Ramos (cell line): ENCODE measurements around the gene POLD3.
"Not testable (repeated sequence)": the region's sequence is repeated elsewhere in the genome, so short reads cannot be mapped to it uniquely, and the experiment has no call there.

ENCODE experiments used
- in situ Hi-C: fragments of 300-500 bp; cut with MboI; formaldehyde crosslinking; loops from one replicate; pipeline ENCODE4 v1.14.3; 2022; ENCODE audit warnings: low sequenced_read_pairs; ENCODE audit not compliant: unreplicated experiment

Gene POLD3

DNA sequence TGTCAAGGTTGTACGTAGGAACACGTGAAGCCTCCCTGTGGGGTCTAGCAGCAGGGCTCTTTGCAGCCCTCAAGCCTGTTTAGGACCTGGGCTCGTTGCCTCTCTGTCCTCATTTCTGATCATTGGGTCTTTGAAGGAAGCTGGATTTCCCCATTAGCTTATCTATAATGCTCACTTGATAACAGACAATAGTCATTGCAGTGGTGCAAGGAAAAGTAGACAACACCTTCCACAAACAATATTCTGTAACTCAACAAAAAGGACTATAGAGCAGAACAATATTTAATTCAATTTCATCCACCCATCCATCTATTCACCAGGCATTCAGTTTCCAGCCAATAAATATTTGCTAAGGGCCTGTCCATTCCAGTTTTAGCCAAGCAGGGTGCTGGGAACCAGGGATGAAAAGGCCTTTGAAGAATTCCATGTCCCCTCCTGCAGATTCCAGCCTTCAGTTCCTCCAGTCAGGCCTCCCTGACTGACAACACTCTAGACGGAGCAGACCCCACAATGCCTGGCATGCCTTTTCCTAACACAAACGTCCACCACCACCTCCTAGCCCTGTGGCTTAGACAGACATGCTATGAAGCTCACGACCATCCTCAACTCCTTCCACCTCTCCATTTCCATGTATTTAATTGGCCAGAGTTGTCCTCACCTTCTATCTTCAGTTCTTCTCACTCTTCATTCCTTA, 12.7 kb upstream of the POLD3 start:
- in situ Hi-C loops, result loop anchor here (10.0 kb wide), 1 partner anchor 125 kb away; no protein-coding TSS in a partner anchor

DNA sequence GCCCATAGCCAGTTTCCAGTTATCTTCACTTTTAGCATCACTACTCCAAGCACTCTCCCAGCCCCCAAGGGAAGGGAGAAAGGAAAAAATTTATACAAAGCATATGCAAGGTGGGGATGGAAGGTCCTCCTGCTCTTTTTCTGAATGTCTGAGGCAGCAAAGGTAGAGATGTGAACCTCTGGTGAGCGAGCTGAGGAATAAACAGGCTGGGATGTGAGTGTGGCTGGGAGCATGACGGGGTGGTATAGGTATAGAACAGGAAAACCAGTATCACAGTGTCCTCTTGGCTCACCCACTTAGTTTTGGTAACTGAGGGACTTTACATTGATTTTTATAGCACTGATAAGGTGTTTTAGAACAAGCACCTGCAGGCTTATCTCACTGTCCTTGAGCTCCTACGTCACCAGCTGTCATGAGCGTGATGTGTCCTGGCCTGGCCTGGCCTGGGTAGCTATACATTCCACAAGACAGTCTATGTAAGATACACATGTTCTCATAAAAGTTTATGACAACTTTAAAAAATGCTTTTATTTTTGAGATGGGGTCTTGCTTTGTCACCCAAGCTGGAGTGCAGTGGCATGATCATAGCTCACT, 10.3 kb upstream of the POLD3 start:
- in situ Hi-C loops, result no loop called here

DNA sequence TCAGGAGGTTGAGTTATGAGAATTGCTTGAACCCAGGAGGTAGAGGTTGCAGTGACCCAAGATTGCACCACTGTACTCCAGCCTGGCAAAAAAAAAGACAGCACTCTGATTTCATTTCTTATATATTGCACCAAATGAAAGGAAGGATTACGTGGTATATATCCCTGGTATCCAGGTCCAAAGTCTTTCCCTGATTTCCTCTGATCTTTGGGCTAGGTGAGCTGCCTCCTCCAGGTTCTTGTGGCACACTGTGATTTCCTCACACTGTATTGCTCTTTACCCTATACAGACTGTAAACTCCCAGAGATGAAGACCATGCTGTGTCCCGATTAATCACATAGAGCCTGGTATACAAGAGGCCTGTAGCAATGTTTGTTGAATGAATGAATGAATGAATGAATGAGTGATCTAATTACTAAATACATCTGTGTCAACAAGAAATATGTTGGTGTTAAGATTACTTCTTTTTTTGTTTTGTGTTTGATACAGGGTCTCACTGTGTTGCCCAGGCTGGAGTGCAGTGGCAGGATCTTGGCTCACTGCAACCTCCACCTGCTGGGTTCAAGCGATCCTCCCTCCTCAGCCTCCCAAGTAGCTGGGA, 9.3 kb upstream of the POLD3 start:
- in situ Hi-C loops, result no loop called here

- in situ Hi-C loops, result not testable (repeated sequence)
These were observed 1.9 kb upstream of the POLD3 start for GRCh38 chr11:74590492-74590891.

DNA sequence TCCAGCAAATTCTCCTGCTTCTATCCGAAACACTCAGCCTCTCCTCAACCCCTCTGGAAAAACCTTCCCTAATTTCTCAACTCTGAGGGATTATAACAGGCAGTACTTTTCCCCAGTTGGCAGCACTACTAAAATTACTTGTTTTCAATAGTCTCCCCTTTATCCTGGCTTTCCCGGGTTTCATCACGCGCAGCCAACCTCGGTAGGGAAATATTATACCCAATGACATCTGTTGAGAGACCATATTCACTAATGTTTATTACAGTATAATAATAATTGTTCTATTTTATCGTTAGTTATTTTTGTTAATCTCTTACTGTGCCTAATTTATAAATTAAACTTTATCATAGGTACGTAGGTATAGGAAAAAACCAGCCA, 330 bp upstream of the POLD3 start:
- in situ Hi-C loops, result no loop called here

DNA sequence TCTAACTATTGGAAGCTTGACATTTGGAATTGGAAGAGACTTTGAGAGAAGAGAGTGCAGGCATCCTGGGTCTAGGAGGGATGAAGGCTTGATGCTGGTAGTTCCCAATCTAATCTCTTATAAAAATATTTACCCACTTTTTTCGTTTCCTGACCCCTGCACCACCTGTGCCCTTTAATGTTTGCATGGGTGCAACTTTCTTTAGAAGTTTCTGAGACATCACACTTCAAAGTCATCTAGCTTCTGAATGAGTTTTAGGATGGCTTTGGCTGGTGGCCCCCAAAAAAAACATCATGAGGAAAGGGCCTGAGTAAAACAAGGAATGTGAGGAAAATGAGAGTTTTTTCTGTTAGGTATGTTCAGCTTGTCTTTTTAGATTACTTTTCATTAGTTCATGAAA, 1.1 kb downstream of the POLD3 start:
- in situ Hi-C loops, result no loop called here

GRCh38 chr11:74602637-74603556, 10.5 kb downstream of the POLD3 start:
- in situ Hi-C loops, result no loop called here

DNA sequence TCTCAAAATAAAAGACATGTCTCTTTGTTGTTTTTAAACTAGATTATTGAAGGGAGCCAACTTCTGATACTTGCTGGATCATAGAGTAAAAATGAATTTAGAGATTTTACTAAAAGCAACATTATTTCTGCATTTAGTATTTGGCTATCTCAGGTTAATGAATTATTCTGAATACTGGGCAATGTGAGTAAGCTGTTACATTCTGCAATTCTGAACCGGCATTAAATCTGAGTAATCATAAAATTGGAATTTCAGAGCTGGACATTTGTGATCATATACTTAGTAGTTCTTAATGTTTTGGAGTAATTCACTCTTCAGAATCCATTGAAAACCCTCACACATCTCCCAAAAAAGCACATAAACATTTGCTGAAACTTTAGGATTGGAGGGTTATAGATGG, 11.5 kb downstream of the POLD3 start:
- in situ Hi-C loops, result no loop called here

GRCh38 chr11:74604311-74604710, 11.9 kb downstream of the POLD3 start:
- in situ Hi-C loops, result no loop called here

DNA sequence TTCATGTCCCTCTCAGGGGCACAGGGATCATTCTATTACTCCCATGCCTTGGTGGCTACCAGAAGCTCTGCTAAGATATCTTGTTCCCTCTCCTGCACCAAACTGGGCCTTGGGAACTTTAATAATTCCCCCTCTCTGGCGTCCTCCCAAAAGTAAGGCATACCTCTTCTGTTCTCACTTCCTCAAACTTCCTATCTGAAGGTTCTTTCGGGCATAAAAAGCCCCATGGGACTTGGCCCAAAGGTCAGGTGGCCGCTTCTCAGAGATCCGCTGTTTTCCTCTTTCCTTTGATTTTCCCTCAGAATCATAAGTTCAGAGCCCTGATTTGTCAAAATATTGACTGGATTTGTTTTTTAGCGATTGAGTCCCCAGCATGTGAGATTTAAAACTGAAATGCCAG, 13.0 kb downstream of the POLD3 start:
- in situ Hi-C loops, result no loop called here

DNA sequence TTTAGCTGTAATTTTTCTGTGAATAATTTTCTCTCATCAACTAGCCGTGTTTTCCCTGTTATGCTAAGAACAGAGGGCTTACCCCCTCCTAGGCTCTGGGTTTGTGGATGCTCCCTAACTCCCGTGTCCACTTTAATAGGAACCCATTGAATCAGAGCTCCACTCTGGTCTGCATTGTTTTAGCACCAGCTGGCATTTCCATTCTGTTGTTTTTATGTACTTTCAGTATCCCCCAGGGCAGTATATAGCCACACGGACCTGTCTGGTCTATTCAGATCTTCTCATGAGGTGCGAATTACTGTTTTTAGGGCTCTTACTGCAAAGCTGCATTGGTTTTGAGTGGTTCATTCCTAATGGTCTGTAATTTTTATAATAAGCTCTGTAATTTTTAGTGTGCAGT, 16.0 kb downstream of the POLD3 start:
- in situ Hi-C loops, result no loop called here

GRCh38 chr11:74611369-74611861, 19.0 kb downstream of the POLD3 start:
- in situ Hi-C loops, result no loop called here

DNA sequence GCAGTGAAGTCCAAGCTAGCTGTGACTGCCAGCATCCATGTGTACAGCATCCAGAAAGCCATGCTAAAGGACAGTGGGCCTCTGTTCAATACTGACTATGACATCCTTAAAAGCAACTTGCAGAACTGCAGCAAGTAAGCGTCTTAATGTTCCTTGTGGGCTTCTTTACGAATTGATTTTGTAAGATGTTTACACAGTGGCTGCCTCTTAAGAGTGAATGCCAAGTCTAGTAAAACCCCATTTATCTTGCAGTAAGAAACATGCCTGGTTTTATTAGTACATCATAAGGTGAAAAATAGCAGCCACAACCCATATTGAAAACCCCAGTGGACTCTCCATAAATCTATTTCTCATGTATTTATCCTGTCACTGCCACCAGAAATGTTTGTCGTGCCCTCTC, 20.5 kb downstream of the POLD3 start:
- in situ Hi-C loops, result no loop called here

- in situ Hi-C loops, result no loop called here
These were observed 22.9 kb downstream of the POLD3 start for GRCh38 chr11:74615311-74615710.

- in situ Hi-C loops, result no loop called here
These were observed 23.6 kb downstream of the POLD3 start for GRCh38 chr11:74615988-74616387.

DNA sequence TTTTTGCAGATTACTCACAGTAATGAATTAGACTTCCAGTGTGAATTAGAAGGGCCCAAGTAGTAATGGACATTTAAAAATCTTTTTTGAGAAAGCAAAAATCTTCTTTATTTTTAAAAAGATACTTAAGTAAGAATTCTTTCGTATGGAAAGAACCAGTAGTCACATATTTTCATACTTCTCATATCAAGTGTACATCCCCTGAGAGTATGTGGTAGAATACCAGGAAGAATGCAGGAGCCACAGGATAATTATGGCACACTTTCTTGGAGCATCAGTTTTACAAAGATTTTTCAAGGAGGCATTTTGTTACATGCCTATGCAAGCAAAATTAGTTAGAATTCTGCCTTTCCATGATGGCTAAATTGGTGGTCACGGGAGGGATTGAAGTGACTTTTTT, 28.1 kb downstream of the POLD3 start:
- in situ Hi-C loops, result no loop called here

- in situ Hi-C loops, result no loop called here
These were observed 33.7 kb downstream of the POLD3 start for GRCh38 chr11:74626130-74626529.

GRCh38 chr11:74626604-74627003, 34.2 kb downstream of the POLD3 start:
- in situ Hi-C loops, result no loop called here

DNA sequence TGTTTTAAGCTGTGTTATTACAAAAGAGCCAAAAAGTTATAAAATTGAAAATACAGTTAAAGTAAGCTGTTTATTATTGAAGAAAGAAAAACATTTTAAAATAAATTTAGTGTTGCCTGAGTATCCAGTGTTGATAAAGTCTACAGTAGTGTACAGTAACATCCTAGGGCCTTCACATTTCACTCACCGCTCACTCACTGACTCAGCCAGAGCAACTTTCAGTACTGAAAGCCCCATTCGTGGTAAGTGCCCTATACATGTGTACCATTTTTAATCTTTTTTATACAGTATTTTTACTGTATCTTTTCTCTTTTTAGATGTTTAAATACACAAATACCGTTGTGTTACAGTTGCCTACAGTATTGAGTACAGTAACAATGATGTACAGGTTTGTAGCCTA, 35.0 kb downstream of the POLD3 start:
- in situ Hi-C loops, result no loop called here

DNA sequence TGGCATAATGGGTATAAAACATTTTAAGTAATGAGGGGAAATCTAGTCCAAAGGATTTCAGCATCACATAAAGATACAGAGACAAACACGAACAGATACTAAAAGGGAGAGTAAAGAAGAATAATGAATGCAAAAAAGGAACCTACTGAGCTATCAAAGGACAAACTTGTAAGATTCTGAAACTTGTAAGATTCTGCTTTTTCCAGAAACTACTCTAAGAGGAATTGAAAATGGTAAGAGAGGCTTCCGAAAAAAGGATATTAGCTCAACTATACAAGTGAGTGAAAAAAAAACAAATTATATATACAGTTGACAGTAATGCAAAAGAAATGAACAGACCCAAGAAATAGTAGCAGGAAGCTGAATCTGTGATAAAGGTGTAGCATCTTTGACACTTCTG, 37.7 kb downstream of the POLD3 start:
- in situ Hi-C loops, result no loop called here
